Panc1 (cell line): ENCODE measurements around the gene ITGB4.
A peak's percentile ranks its signal among the peaks of the same experiment; 100 is the strongest.

Source experiments
- CTCF ChIP-seq: fragments of 450-650 bp; IDR thresholded peaks from 2 replicates; pipeline ENCODE4 v1.5.1; 2017; ENCODE audit warnings: mild to moderate bottlenecking
- POLR2AphosphoS5 ChIP-seq: IDR thresholded peaks from 2 replicates; pipeline ENCODE4 v1.6.1; 2012; ENCODE audit warnings: mild to moderate bottlenecking, low read depth, low read length, moderate library complexity
- REST ChIP-seq, 2 experiments: IDR thresholded peaks; 2 replicates each; pipeline ENCODE4 v1.6.1; 2011 to 2012; ENCODE audit warnings: low read depth in 2 of 2, control low read depth in 1 of 2, low read length in 1 of 2, mild to moderate bottlenecking in 1 of 2, moderate library complexity in 1 of 2; ENCODE audit not compliant: insufficient read depth in 1 of 2
- SIN3A ChIP-seq: IDR thresholded peaks from 2 replicates; pipeline ENCODE4 v1.6.1; 2012; ENCODE audit warnings: low read depth, mild to moderate bottlenecking, low read length, moderate library complexity, borderline replicate concordance; ENCODE audit not compliant: insufficient read depth
- TCF7L2 ChIP-seq: IDR thresholded peaks from 2 replicates; pipeline ENCODE4 v1.6.1; 2011; ENCODE audit warnings: mild to moderate bottlenecking, low read depth, low read length, inconsistent platforms

GRCh38 chr17:75778861-75779249 lies 57.6 kb downstream of the ITGB4 start:
- TF ChIP-seq CTCF = peak; percentile 88
- no peak for TF ChIP-seq POLR2AphosphoS5
- no peak for TF ChIP-seq SIN3A
- TF ChIP-seq TCF7L2 = no peak
- no peak for TF ChIP-seq REST (IDR thresholded peaks at IDR 0.05; ENCODE audit: insufficient read depth in 1 of 2, low read depth in 2 of 2, low read length in 1 of 2)
